K562 (cell line): Measurements from ENCODE around the gene PRXL2B. TPM values are rescaled to one million over a fixed set of nuclear protein-coding genes. Genes with fewer than 3 reads are reported as not detected.

ENCODE experiments used
- BRD9 ChIP-seq: fragments of 450-650 bp; IDR thresholded peaks from 2 replicates; pipeline ENCODE4 v1.6.1; 2018; ENCODE audit warnings: low read depth; ENCODE audit not compliant: partially characterized antibody
- CBX1 ChIP-seq: sonication (generic); IDR thresholded peaks from 2 replicates; pipeline ENCODE4 v1.6.1; 2016; ENCODE audit warnings: antibody characterized with exemption, low read depth, mild to moderate bottlenecking
- ERF ChIP-seq: fragments of 450-650 bp; formaldehyde crosslinking; IDR thresholded peaks from 2 replicates; pipeline ENCODE4 v1.4.0; 2020; ENCODE audit warnings: mild to moderate bottlenecking, mixed read lengths
- L3MBTL2 ChIP-seq: fragments of 450-650 bp; IDR thresholded peaks from 2 replicates; pipeline ENCODE4 v1.6.1; 2016; ENCODE audit warnings: mild to moderate bottlenecking, moderate library complexity
- MAFF ChIP-seq: IDR thresholded peaks from 2 replicates; pipeline ENCODE4 v1.6.1; 2012; ENCODE audit warnings: low read length, improper control_type of control experiment
- MYC ChIP-seq, 2 experiments: fragments of 250-450 bp in 1 of 2; sonication (Bioruptor Pico) in 1 of 2; IDR thresholded peaks; 2 replicates each; pipeline versions ENCODE4 v1.5.1 to v1.6.1; 2012 to 2021; ENCODE audit warnings: low read depth in 2 of 2, borderline replicate concordance in 1 of 2, improper control_type of control experiment in 1 of 2, low read length in 1 of 2, mild to moderate bottlenecking in 1 of 2, moderate library complexity in 1 of 2
- NELFE ChIP-seq: IDR thresholded peaks from 2 replicates; pipeline ENCODE4 v1.6.1; 2011; ENCODE audit warnings: mild to moderate bottlenecking; ENCODE audit not compliant: insufficient read depth, insufficient read length
- PHB2 ChIP-seq: fragments of 450-650 bp; IDR thresholded peaks from 2 replicates; pipeline ENCODE4 v1.6.1; 2017; ENCODE audit warnings: low read depth
- POLR2B ChIP-seq: fragments of 450-650 bp; IDR thresholded peaks from 2 replicates; pipeline ENCODE4 v1.6.1; 2018; ENCODE audit warnings: low read depth; ENCODE audit not compliant: partially characterized antibody
- SAFB ChIP-seq: fragments of 200-400 bp; formaldehyde crosslinking; IDR thresholded peaks from 2 replicates; pipeline ENCODE4 v1.6.1; 2017; ENCODE audit warnings: low read depth, low read length, borderline replicate concordance
- SUPT5H ChIP-seq: fragments of 450-650 bp; IDR thresholded peaks from 2 replicates; pipeline ENCODE4 v1.6.1; 2016
- TAF9B ChIP-seq: fragments of 450-650 bp; IDR thresholded peaks from 2 replicates; pipeline ENCODE4 v1.6.1; 2018; ENCODE audit warnings: mild to moderate bottlenecking; ENCODE audit not compliant: partially characterized antibody
- ZBTB7A ChIP-seq: IDR thresholded peaks from 2 replicates; pipeline ENCODE4 v1.6.1; 2011; ENCODE audit warnings: low read depth, mild to moderate bottlenecking, low read length, moderate library complexity, borderline replicate concordance; ENCODE audit not compliant: control insufficient read depth
- ZNF436 ChIP-seq: fragments of 250-450, 450-650 bp; sonication (Bioruptor Pico); formaldehyde crosslinking; IDR thresholded peaks from 2 replicates; pipeline ENCODE4 v1.7.0; 2020; ENCODE audit warnings: mild to moderate bottlenecking
- polyA plus RNA-seq, 8 experiments: library from polyadenylated mRNA; depleted of rRNA in 4 of 8; stranded (reverse) in 5 of 8; unstranded in 3 of 8; fragments of >200 nt; fragmentation: Nextera tagmentation in 2 of 8; fragmentation: Illumina TruSeq in 1 of 8; extraction: Ambion mirVana in 2 of 8; extraction: Trizol in 1 of 8; gene quantifications; 2 replicates each; pipeline versions ENCODE4 v1.2.1 to v1.2.3, GENCODE V29; 2011 to 2014; ENCODE audit warnings: inconsistent platforms in 1 of 8, missing spikeins in 1 of 8
- total RNA-seq, 7 experiments: library from RNA; depleted of rRNA in 6 of 7; stranded (reverse); fragments of >200 nt in 6 of 7; fragmentation: Illumina TruSeq in 2 of 7; extraction: Trizol in 2 of 7; gene quantifications; 2 replicates each; pipeline versions ENCODE4 v1.2.1 to v1.2.3, GENCODE V29; 2011 to 2021; ENCODE audit warnings: low replicate concordance in 1 of 7
- TF ChIP-seq, protein P1 (sequence below): sonication (generic); formaldehyde crosslinking; IDR thresholded peaks from 2 replicates; pipeline ENCODE4 v1.8.1; 2023; ENCODE audit warnings: mild to moderate bottlenecking, missing genetic modification reagents
- TF ChIP-seq, protein P2 (sequence below), 2 experiments: fragments of 450-650 bp; formaldehyde crosslinking in 1 of 2; IDR thresholded peaks; 2 replicates each; pipeline versions ENCODE4 v1.4.0 to v1.6.1; 2014 to 2020; ENCODE audit warnings: mild to moderate bottlenecking in 2 of 2, borderline replicate concordance in 1 of 2, low read depth in 1 of 2

PRXL2B gene
- total and polyA plus RNA-seq, 9 of the 15 experiments (the other 6 are each of a cell fraction or from before 2014, with no cell fraction given): 0.99 to 25.3 (median 11.8) TPM

DNA sequence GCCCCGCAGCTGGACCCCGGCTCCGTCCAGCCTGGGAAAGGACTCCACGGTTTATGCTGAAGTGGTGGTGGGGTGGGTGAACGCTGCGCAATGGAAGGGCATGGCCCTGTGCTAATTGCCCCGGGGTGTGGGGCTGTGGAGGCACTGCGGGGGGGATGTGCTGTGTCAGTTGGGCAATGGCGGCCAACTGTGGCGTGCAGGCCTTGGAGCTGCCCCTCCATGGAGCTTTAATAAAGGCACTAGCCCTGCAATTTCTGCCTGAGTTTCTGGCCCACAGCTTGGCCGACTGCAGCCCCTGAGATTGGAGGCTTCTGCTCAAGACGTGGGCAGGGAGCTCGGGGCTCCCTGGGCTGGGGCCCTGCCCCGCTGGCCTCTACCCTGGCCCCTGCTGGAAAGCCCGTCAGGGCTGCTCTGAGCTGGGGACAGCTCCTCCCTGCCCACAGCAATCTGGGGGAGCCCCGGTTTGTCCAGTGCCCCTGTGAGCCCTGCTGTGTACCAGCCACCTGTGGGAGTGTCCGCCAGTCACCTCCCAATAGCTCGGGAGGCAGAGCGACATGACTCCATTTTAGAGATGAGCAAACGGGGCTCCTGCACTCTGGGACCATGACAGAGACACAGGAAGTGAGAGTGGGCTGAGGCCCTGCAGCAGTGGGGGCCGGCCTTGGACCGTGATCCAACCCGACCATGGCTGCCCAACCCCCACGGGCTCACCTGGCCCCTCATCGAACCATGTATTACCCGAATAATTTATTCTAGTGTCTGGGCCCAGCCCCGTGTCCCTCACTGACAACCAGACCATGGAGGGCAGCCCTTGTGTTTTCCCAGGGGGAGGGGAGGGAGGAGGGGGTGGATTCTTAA is 39.1 kb upstream of the PRXL2B start (continued):
- TF ChIP-seq NELFE (no peak), SAFB (no peak), TAF9B (no peak), POLR2B (peak; percentile 66), ERF (CRISPR knock-in tag) (0 out of 2 replicates have a peak, but pooled peaks have one; percentile 42), MAFF (no peak), MYC (IDR thresholded peaks at IDR 0.05; ENCODE audit: low read depth, low read length) (no peak), MYC (CRISPR knock-in tag; IDR thresholded peaks at IDR 0.05; ENCODE audit: borderline replicate concordance, low read depth) (peak; percentile 37; the same call in 1 of the 2 replicates), SUPT5H (peak; percentile 31; the same call in 1 of the 2 replicates), CBX1 (no peak), ZBTB7A (peak; percentile 20; the same call in 1 of the 2 replicates), PHB2 (no peak), BRD9 (no peak), L3MBTL2 (no peak), ZNF436 (CRISPR knock-in tag) (no peak)
- TF ChIP-seq, protein P1, sequence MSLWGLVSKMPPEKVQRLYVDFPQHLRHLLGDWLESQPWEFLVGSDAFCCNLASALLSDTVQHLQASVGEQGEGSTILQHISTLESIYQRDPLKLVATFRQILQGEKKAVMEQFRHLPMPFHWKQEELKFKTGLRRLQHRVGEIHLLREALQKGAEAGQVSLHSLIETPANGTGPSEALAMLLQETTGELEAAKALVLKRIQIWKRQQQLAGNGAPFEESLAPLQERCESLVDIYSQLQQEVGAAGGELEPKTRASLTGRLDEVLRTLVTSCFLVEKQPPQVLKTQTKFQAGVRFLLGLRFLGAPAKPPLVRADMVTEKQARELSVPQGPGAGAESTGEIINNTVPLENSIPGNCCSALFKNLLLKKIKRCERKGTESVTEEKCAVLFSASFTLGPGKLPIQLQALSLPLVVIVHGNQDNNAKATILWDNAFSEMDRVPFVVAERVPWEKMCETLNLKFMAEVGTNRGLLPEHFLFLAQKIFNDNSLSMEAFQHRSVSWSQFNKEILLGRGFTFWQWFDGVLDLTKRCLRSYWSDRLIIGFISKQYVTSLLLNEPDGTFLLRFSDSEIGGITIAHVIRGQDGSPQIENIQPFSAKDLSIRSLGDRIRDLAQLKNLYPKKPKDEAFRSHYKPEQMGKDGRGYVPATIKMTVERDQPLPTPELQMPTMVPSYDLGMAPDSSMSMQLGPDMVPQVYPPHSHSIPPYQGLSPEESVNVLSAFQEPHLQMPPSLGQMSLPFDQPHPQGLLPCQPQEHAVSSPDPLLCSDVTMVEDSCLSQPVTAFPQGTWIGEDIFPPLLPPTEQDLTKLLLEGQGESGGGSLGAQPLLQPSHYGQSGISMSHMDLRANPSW (CRISPR knock-in tag): no peak
- TF ChIP-seq, protein P2, sequence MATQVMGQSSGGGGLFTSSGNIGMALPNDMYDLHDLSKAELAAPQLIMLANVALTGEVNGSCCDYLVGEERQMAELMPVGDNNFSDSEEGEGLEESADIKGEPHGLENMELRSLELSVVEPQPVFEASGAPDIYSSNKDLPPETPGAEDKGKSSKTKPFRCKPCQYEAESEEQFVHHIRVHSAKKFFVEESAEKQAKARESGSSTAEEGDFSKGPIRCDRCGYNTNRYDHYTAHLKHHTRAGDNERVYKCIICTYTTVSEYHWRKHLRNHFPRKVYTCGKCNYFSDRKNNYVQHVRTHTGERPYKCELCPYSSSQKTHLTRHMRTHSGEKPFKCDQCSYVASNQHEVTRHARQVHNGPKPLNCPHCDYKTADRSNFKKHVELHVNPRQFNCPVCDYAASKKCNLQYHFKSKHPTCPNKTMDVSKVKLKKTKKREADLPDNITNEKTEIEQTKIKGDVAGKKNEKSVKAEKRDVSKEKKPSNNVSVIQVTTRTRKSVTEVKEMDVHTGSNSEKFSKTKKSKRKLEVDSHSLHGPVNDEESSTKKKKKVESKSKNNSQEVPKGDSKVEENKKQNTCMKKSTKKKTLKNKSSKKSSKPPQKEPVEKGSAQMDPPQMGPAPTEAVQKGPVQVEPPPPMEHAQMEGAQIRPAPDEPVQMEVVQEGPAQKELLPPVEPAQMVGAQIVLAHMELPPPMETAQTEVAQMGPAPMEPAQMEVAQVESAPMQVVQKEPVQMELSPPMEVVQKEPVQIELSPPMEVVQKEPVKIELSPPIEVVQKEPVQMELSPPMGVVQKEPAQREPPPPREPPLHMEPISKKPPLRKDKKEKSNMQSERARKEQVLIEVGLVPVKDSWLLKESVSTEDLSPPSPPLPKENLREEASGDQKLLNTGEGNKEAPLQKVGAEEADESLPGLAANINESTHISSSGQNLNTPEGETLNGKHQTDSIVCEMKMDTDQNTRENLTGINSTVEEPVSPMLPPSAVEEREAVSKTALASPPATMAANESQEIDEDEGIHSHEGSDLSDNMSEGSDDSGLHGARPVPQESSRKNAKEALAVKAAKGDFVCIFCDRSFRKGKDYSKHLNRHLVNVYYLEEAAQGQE (IDR thresholded peaks at IDR 0.05; ENCODE audit: borderline replicate concordance): no peak
- TF ChIP-seq, protein P2 (CRISPR knock-in tag; IDR thresholded peaks at IDR 0.05; ENCODE audit: low read depth): no peak
